HUES6 (cell line): ENCODE measurements around the gene NWD2.
A peak's percentile ranks its signal among the peaks of the same experiment; 100 is the strongest.

Experiments
- H3K27ac ChIP-seq: 2 replicates; pipeline ENCODE4 v1.7.0; 2013; ENCODE audit warnings: low read depth, mild to moderate bottlenecking, low read length, inconsistent platforms
- H3K27me3 ChIP-seq: 2 replicates; pipeline ENCODE4 v1.6.1; 2013; ENCODE audit warnings: low read length; ENCODE audit not compliant: control insufficient read depth, insufficient read depth
- H3K36me3 ChIP-seq: 2 replicates; pipeline ENCODE4 v1.6.1; 2013; ENCODE audit warnings: low read length; ENCODE audit not compliant: control insufficient read depth, insufficient read depth
- H3K4me1 ChIP-seq: 2 replicates; pipeline ENCODE4 v1.6.1; 2013; ENCODE audit warnings: low read length; ENCODE audit not compliant: control insufficient read depth, insufficient read depth
- H3K4me3 ChIP-seq: 2 replicates; pipeline ENCODE4 v1.5.1; 2013; ENCODE audit warnings: low read depth, low read length
- H3K9ac ChIP-seq: one replicate; pipeline ENCODE4 v1.6.1; 2013; ENCODE audit warnings: mild to moderate bottlenecking, low read length
- H3K9me3 ChIP-seq: 2 replicates; pipeline ENCODE4 v1.6.1; 2013; ENCODE audit warnings: low read depth, low read length; ENCODE audit not compliant: control insufficient read depth, insufficient read depth

Gene NWD2

GRCh38 chr4:37304612-37305011 lies 60.1 kb downstream of the NWD2 start:
- Histone ChIP-seq H3K27me3 (no peaks in the 10 kb centered on the region), H3K36me3 (no peaks in the 10 kb centered on the region), H3K9me3 (peaks cover 27% of the 10 kb centered on the region), H3K9ac (no peak overlapping the region), H3K4me3 (no peak overlapping the region), H3K27ac (no peak overlapping the region), H3K4me1 (no peaks in the 10 kb centered on the region)

DNA sequence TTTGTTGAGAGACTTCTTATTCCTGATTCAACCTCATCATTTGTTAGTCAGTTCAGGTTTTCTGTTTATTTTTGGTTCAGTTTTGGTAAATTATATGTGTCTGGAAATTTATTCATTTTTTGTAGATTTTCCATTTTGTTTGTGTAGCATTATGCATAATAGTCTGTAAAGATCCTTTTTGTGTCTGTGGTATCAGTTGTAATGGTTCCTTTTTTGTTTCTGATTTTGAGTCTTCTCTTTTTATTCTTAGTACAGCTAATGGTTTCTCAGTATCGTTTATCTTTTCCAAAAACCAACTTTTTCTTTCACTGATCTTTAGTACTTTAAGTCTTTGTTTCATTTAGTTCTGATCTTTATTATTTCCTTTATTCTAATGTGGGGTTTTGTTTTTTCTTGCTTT lies 61.4 kb downstream of the NWD2 start:
- Histone ChIP-seq H3K27me3 (no peaks in the 10 kb centered on the region), H3K36me3 (no peaks in the 10 kb centered on the region), H3K9ac (no peak overlapping the region), H3K4me3 (no peak overlapping the region), H3K9me3 (peaks cover 31% of the 10 kb centered on the region), H3K4me1 (no peaks in the 10 kb centered on the region), H3K27ac (no peak overlapping the region)

DNA sequence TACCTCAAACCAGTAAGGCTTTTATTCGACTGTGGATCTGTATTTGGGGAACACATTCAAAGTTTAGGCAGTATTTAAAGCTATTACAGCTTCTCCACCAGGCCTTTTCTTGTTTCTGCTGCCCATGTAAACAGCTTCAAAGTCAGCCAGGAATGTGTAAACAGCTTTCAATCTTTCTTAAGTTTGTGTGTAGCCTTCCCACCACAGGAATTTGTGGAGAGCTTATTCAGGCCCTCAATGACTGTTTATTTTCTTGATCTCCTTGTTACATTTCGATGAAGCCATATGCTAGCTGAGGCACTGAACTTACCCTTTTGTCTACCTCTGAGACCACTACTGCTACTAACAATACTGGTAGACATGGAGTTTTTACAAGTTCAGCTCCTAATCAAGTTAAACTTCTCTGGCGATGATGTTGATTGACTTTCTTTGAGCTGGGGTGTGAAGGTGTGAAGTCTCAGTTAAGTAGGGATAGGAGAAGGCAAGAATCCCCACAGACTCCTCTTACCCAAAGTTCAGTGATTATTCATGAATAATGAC lies 72.6 kb downstream of the NWD2 start:
- no peaks in the 10 kb centered on the region for H3K27me3 ChIP-seq
- H3K36me3 ChIP-seq: no peaks in the 10 kb centered on the region
- H3K9ac ChIP-seq: no peak overlapping the region
- H3K27ac ChIP-seq: no peak overlapping the region
- H3K4me1 ChIP-seq: peaks cover 5% of the 10 kb centered on the region
- no peaks in the 10 kb centered on the region for H3K9me3 ChIP-seq
- no peak overlapping the region for H3K4me3 ChIP-seq

DNA sequence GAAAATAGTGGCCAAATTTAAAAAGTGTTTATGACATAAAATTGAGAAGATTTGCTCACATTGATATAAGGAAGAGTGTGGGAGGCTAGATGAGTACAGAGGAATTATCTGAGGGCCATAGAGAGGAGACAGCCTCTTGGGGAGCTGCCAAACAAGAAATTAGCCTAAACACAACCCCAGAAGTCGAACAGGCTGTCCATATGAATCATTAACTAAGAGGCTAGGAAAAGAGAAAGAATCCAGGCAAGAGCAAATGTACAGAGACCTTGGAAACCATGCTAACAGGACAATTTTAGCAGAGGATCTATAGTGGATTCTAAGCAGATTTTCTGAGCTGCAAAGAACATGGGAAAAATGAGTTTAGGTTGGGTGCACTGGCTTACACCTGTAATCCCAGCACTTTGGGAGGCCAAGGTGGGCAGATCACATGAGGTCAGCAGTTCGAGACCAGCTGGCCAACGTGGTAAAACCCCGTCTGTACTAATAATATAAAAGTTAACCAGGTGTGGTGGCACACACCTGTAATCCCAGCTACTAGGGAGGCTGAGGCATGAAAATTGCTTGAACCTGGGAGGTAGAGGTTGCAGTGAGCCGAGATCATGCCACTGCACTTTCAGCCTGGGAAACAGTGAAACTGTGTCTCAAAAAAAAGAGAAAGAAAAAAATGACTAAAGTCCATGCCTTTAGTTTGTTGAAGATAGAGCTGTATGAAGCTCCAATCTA lies 76.1 kb downstream of the NWD2 start:
- Histone ChIP-seq H3K36me3 (no peaks in the 10 kb centered on the region), H3K4me3 (no peak overlapping the region), H3K27me3 (no peaks in the 10 kb centered on the region), H3K4me1 (peaks cover 17% of the 10 kb centered on the region), H3K9me3 (no peaks in the 10 kb centered on the region), H3K9ac (no peak overlapping the region), H3K27ac (no peak overlapping the region)

GRCh38 chr4:37322122-37322521 lies 77.6 kb downstream of the NWD2 start:
- Histone ChIP-seq H3K9me3 (no peaks in the 10 kb centered on the region), H3K36me3 (no peaks in the 10 kb centered on the region), H3K27ac (peak overlapping the region; percentile 34; the same call in 1 of the 2 replicates), H3K4me3 (peak overlapping the region; percentile 5; the same call in 1 of the 2 replicates), H3K4me1 (peaks cover 17% of the 10 kb centered on the region), H3K9ac (no peak overlapping the region), H3K27me3 (no peaks in the 10 kb centered on the region)

DNA sequence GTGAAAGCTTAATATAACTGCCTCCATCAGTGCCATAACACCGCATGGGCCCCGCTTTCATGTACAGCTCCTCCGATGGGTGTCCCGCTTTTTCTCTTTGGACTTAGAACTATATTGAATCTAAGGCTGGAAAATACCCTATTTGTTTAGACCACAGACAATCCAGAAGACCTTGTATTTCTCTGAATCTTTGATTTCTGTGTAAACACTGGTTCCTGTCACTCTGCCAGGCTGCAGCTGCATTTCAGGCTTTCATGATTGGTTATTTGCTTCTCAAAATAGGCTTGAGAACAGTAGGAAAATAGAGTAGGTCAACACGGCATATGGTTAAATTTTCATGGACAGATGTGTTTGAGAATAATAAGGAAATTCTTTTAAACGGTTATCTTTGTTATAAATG lies 80.0 kb downstream of the NWD2 start:
- no peaks in the 10 kb centered on the region for H3K36me3 ChIP-seq
- H3K4me1 ChIP-seq: peaks cover 17% of the 10 kb centered on the region
- no peak overlapping the region for H3K4me3 ChIP-seq
- no peak overlapping the region for H3K27ac ChIP-seq
- H3K27me3 ChIP-seq: no peaks in the 10 kb centered on the region
- no peak overlapping the region for H3K9ac ChIP-seq
- H3K9me3 ChIP-seq: no peaks in the 10 kb centered on the region

DNA sequence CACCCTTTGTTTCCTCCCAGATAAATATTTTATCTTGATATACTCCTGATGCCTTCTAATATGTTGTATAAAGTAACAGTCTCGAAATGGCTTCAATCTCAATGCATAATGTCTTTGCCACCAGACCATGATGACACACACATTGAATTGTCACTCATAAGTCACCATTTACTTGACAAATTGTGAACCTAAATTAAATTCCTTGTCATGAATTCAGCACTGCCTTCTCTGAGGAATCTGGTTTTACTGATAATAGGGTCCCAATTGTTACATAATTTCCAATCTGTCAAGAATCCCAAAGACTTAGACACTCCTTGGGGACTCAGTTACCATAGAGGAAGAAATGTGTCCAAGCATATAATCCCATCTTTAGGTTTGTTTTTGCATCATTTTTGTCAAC lies 82.3 kb downstream of the NWD2 start:
- H3K36me3 ChIP-seq: no peaks in the 10 kb centered on the region
- H3K4me1 ChIP-seq: peaks cover 15% of the 10 kb centered on the region
- no peak overlapping the region for H3K27ac ChIP-seq
- H3K4me3 ChIP-seq: no peak overlapping the region
- H3K9me3 ChIP-seq: peaks cover 4% of the 10 kb centered on the region; the same call in 1 of the 2 replicates
- no peaks in the 10 kb centered on the region for H3K27me3 ChIP-seq
- H3K9ac ChIP-seq: no peak overlapping the region

DNA sequence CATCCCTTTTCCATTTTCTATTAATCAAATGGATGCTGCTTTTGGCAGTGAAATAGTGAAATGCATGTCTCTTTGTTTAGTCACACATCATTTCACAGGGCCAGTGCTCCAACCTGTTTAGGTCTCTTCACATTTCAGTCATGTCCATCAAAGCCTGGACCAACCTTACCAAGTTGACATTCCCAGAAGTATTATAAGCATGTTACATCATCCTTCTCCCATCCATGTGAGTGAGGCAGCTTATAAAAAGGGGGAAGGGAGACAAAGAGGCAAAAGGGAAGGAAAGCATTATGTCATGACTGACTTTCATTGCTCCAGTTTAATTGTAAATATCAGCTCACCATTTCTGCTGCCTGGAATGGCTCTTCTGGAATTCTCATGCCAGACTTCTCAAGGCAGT lies 94.4 kb downstream of the NWD2 start:
- no peaks in the 10 kb centered on the region for H3K27me3 ChIP-seq

DNA sequence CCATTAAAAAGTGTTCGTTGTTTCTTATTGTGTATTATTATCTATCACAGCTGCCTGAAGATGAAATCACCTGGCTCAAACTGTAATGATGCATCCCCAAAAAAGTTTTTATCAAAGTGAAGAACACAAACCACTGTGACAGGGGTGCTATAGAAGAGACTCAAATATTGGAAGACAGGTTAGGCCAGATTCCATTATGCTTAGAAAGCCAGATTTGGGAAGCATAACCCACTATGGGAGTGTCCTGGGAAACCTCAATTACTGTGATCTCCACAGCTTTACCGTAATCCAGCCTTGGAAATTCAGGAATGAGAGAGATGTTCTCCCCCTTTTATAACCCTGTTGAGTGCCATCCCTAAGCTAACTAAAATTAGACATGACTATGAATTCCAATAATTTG lies 114.2 kb downstream of the NWD2 start:
- H3K9ac ChIP-seq: no peak overlapping the region
- H3K4me3 ChIP-seq: no peak overlapping the region
- no peaks in the 10 kb centered on the region for H3K4me1 ChIP-seq
- no peaks in the 10 kb centered on the region for H3K9me3 ChIP-seq
- H3K36me3 ChIP-seq: no peaks in the 10 kb centered on the region
- H3K27ac ChIP-seq: no peak overlapping the region
- no peaks in the 10 kb centered on the region for H3K27me3 ChIP-seq

More for the DNA sequence above, 94.4 kb downstream of the NWD2 start:
- Histone ChIP-seq H3K27ac (no peak overlapping the region), H3K4me3 (no peak overlapping the region), H3K9me3 (peaks cover 10% of the 10 kb centered on the region), H3K9ac (no peak overlapping the region), H3K36me3 (no peaks in the 10 kb centered on the region), H3K4me1 (no peaks in the 10 kb centered on the region)

DNA sequence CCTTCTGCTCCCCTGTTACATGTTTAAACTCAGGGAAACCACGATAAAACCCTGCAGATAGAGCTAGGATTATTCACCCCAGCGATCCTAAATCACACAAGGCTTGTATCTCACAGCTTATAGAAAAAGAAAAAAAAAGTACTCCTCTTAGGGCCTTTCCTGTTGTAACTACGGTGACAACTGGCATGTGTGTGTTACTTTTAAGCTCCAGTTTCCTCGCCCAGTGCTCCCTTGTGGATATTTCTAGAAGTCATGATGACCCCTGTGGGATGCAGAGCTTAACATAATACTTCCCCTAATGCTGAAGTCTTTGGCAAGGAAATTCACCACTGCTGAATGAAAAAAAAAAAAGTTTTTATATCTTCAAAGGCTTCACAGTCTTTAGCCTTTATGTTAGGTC lies 114.7 kb downstream of the NWD2 start:
- H3K27me3 ChIP-seq: no peaks in the 10 kb centered on the region
- H3K4me1 ChIP-seq: no peaks in the 10 kb centered on the region
- H3K4me3 ChIP-seq: no peak overlapping the region
- no peaks in the 10 kb centered on the region for H3K9me3 ChIP-seq
- no peak overlapping the region for H3K9ac ChIP-seq
- H3K27ac ChIP-seq: no peak overlapping the region
- no peaks in the 10 kb centered on the region for H3K36me3 ChIP-seq

DNA sequence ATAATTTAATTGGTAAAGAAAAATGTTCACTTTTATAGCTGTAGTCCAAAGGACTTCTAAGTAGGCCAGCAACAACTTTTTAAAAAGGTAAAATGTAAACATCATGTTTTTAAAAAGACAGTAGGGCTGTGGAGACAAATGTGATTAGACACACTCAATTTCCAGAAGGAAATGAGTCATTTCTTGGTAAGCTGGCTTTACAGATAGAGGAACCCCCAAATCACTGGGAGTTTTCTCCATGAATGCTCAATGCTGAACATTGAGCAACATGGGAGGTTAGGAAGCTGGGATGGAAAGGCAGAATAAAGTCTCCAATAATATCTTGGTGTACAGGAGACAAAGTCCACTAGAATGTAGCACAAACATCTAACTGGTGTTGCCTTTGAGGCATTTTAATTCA lies 121.3 kb downstream of the NWD2 start:
- Histone ChIP-seq H3K27ac (no peak overlapping the region), H3K4me3 (no peak overlapping the region), H3K9me3 (no peaks in the 10 kb centered on the region), H3K36me3 (no peaks in the 10 kb centered on the region), H3K27me3 (no peaks in the 10 kb centered on the region), H3K9ac (no peak overlapping the region), H3K4me1 (no peaks in the 10 kb centered on the region)
